DMS79 treated with DMSO at 0.1 percent for 48 hours (cell line): ENCODE measurements around the gene RBFOX2.

ENCODE experiments used
- DNase-seq: peaks from one replicate; lab custom pipeline; 2025; lab: John Stamatoyannopoulos, UW

RBFOX2 gene

DNA sequence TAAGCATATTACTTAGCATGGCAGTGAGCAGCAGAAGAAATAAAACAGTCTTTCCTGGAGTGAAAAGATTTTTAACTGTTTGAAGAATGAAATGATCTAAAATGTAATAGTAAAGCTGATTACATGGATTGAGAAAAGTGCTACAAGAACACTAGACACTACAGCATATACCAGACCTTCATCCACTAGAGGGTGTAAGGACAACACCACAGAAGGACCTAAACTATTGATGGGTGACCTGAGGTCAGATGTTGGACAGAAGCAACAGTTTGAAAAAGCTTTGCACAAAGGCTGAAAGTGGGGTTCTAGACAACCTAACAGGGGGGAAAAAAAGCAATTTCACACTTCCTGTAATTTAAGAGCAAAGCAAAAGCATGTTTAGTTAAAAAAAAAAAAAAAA is 97.7 kb downstream of the RBFOX2 start:
- no peak for DNase-seq

DNA sequence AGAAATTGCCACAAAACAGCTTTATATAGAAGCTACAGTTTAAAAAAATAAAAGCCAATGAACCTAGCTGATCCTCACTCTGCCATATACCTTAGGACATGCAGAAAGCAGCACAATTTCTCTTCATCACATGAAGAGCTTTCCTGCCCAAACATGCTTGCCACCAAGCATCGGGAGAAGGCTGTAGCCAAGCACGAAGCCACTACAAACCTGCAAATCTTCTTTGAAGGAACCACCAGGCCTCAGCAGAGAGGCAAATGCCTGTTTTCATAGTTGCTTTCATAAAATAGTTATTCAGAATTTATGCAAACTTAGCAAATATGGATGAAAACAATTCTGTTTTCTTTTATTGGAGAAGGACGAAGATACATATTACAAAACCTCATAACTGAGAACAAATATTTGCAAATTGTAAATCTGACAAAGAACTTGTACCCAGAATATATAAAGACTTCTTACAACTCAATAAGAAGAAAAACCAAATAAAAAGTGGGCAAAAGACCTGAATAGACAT is 100.3 kb downstream of the RBFOX2 start:
- DNase-seq: peak; percentile 56

DNA sequence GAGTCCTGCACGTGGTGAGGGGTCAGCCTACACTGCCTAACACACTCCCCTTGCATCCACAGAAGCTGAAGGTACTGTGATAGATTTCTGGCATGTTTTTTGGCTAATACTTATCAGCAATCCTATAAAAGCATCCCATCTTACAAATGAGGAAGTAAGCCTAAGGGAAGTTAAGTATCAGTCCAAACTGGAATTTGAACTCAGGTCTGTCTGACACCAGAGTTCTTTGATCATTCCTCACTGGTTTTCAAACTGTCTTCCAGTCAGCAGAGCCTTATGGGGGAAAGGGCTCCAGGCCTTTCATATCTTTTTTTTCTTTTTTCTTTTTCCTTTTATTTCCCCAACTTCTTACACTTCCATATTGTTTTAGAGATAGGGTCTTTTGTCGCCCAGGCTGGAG is 105.6 kb downstream of the RBFOX2 start:
- DNase-seq: no peak

DNA sequence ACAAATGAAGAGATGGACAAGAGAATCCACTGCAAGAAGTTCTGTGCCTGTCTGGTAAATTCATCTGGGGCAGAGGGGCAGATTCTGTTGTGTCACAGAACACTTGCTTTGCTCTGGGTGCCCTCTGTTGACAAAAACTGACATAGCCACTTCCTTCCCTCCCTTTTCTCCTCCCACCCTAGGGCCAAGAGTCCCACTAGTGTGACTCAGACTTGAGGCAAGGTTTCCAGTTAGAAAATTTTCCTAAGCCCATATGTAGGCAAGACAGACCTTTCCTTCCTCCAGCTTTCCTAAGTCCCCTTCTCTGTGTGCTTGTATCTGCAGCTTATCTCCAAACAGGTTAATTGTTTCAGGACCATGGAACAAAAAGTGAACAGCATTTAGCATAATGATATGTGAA is 106.8 kb downstream of the RBFOX2 start:
- DNase-seq: peak; percentile 9

DNA sequence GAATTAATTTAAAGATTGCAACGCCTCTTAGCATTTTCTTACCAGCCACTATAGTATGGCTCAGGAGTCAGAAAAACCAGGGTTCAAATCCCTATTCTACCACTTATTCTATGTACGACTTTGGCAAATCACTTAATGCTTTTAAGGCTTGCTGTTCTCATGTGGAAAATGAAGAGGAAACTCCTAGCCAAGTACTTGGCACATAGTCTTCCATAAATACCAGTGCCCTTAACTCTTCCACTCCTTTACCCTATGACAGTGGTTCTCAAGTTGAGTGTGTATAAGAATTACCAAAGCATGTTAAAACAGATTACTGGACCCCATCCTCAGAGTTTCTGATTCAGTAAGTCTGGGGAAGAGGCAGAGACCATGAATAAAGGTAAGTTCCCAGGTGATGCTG is 107.6 kb downstream of the RBFOX2 start:
- no peak for DNase-seq

DNA sequence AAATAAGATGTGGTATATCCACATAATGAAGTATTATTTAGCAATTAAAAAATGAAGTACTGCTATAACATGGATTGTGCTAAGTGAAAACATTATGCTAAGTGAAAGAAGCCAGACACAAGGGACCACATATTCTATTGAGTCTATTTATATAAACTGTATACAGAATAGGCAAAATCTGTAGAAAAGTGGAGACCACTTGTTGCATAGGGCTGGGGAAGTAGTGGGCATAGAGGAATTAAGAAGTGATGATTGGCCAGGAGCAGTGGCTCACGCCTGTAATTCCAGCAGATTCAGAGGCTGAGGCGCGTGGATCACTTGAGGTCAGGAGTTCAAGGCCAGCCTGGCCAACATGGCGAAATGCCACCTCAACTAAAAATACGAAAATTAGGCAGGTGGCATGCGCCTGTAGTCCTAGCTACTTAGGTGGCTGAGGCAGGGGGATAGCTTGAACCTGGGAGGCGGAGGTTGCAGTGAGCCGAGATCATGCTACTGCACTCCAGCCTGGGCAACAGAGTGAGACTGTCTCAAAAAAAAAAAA is 109.6 kb downstream of the RBFOX2 start:
- no peak for DNase-seq

DNA sequence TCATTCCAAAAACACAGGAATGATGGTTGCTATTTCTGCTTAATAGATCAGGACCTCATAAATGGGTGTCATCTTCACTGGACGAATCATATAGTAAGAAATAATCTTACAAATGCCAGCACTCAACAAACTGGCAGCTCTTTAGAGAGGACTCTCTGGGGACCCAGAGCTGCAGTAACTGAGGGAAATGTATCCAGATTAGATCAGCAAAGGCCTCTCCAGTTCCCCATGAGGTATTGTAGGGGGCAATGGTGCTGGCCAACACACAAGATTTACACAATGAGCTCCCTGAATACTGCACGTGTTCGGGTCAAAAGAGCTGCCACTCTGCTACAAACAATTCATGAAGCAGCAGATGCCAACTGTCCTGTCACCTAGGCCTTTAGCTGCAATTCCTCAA is 110.2 kb downstream of the RBFOX2 start:
- no peak for DNase-seq

DNA sequence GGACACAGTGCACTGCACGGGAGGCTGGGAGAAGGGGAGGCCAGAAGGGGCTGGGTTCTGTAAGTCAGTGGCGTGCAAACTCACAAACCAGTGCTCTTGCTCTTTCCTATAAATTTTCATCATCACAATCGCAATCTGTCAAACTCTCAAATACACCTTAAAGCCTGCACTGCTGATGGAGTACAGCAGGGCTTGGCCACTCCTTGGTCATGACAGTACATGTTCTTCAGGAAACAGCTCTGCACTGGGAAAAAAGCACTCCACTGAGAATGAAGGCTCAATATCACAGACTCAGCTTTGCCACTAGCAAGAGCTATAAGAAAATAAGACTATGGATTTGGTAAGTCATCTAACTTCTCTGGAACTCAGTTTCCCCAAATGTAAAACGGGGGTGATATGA is 111.0 kb downstream of the RBFOX2 start:
- no peak for DNase-seq

DNA sequence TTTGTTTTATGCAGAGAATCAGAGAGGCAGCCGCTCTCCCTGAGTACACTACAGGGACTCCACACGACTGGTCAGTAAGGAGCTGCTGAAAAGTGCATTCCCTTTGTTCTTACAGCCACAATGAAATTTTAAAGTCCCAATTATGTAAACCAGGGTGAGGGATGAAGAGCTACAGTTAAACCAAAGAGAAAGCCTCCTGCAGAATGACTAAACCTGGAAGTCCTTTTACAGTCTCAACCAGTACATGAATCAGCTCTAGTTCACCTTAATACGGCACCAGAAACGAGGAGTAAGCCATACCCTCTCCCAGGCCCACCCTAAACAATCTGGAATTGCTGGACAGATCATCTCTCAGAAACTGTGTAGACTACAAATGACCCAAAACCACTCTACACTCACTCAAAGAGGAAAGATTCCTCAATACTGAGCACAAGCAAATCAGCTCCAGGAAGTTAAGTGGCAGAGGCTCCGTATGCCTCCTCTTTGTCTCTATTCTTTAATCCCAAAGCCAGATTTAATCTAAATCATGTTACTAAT is 113.1 kb downstream of the RBFOX2 start:
- peak; percentile 37 for DNase-seq

DNA sequence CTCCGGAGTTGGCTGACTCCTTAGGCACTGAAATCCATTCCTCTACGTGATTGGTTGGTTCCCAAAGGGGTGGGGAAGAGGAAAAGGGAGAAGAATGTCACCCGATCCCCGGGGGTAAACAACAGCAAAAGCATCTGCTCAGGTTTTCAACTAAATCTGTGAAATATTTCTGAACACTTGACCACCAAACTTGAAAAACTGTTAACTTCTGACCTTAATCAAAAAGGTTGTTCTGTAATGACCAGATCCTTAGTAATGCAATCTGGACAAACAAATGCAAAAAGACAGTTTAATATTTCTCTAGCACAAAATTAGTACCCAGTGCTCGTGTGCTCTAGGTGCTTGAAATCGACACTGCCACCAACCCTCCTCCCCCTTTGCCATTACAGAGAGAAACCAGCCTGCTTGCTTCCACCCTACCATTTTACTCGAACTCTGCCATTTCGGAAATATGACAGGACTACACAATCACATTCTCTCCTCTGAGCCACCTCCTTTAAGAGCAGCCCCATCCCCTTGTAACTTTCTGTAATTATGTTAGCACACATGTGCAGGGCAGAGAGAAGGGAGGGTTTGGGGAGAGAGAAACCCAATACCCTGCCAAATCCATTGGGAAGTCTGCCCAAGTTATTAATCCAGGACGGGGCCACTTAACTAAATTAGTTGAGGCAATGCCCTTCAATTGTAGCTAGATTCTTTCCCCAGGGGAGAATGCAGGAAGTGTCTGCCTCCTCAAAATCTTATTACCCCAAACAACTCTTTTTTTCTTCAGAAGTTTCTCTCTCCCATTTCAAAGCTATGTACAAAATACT is 113.8 kb downstream of the RBFOX2 start:
- peak; percentile 79 for DNase-seq

DNA sequence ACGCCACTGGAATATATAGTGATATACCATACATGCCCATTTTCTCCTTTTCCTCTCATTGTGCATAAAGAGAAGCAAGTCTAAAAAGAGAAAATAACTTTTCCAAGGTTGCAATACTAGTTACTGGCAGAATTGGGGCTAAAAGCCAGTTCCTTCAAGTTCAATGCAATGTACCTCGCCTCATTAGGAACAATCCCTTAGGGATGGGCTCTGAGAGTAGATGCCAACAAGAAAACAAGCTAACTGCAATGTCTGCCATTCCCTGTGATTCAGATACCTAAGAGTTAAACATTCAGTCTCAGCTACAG is 114.3 kb downstream of the RBFOX2 start:
- DNase-seq: no peak

DNA sequence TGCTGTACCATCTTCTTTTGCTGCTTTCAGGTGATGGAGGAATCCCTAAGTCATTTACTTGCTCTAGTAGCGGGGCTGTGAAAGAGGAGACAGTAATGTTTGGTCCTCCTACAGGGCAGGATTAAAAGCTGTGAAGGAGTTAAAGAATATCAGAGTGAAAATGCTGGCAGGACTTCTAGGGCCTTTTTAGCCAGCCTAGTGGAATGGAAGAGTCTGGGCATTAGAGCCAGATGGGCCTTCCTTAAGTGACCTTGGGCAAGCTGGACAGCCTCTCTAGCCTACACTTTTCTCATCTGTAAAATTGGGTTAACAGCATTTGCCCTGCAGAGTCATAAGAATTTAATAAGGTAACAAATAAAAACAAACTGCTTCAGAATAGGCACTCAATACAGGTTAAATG is 114.7 kb downstream of the RBFOX2 start:
- no peak for DNase-seq

DNA sequence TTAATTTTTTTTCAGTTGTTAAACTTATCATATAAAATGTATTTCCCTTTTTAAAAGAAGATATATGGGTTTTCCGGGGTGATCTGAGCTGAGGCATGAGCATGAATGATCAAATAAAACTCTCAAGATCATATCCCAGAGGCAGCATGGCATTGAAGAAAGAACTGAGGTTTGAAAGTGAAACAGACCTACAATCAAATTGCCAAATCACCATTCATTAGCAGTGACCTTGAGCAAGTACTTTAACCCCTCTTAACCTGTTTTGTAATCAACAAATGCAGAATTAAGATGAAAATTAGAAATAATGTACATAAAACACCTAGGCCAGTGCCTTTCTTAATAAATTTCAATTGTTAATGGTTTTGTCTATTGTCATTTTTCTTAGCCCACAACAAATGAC is 116.0 kb downstream of the RBFOX2 start:
- DNase-seq: no peak

DNA sequence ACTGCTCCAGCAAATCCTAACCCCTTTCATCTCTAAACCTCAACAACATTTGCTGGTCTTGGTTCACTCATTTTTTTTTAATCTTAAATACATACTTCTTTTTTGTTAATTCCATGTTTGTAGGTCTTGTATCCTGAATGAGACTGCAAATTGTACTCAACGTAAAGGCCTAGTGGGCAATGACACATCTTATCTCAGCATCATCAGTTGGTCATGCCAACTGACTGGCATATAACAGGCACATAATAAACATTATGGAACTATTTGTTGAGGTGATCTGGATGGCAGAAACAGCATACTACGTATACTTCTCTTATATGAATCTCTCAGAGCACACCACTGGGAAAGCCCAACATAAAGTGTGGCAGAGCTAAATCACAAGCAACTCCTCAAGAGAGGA is 116.7 kb downstream of the RBFOX2 start:
- DNase-seq: no peak

DNA sequence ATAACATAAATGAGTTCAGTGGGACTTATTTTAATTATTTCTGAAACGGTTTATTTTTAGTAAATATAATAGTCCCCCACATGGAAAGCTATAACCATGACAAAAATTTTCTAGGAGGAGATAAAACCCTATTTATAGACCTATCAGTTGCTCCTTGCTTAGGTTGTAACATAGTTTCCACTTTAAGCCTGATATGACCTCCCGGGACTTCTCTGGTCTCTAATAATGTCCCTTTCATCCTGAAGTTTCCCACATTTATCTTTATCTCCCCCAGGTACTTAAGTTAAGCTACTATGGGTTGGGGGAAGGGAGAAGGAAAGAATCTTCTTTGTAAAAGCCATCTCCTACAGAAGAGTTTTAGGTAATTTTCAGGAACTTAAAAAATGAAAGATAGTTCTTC is 117.7 kb downstream of the RBFOX2 start:
- DNase-seq: no peak

DNA sequence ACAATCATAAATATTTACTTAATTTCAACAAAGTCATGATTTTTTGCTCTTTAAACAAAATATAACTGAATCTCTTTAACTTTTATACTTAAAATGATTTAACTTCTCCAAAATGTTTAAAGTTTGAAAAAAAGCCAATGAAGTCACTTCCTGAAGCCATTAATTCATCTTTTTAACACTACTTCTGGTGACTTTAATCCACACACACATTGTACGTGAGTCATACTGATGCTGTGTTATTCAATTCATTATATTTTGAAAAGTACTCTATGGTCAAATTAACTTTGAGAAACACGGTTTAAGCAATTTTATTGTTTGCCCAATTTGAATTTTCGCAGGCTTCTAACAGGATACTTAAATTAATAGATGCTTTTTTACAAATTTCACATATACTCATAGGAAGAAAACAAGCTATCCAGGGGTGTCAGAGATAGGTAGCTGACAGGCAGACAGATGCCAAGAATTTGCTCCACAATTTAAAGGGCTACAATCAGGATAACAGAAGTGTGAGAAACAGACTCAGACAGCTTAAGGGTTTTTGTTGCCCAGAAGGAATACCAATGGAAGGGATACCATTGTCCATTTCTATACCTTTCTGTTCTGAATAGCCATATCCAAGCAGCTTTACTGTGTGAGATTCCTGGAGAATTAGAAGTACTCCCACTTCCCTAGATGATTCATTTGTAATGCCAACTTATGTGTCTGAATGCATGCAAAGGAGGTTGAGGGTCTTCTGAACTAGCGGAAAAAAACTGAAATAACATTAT is 118.4 kb downstream of the RBFOX2 start:
- no peak for DNase-seq

DNA sequence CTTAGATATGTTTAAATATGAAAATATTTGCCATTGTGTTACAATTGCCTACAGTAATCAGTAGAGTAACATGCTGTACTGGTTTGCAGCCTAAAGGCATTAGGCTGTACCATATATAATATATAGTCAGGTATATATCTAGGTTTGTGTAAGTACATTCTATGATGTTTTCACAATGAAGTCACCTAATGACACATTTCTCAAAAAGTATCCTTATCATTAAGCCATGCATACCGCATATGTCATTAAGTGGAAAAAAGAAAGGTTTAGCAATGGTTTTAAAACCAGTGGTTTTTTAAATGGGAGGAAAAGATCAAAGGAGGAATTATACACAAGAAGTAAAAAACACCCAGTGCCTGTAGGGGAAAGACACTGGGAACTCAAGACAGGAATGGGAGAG is 122.7 kb downstream of the RBFOX2 start:
- no peak for DNase-seq

DNA sequence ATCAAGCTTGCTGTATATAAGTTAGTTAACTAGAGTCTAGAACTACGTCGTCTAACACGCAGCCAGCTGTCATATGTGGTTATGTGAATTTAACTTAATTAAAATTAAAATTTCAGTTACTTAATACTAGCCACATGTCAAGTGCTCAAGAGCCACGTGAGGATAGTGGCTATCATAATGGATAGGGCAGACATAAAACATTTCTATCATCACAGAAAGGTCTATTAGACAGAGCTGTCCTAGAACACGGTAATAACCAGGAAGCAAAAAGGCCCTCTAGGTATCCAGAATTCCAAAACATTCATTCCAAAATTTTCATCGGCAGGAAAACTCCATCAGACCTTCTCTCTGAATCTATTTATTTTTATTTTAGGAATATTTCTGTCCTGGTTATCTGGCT is 123.9 kb downstream of the RBFOX2 start:
- no peak for DNase-seq

DNA sequence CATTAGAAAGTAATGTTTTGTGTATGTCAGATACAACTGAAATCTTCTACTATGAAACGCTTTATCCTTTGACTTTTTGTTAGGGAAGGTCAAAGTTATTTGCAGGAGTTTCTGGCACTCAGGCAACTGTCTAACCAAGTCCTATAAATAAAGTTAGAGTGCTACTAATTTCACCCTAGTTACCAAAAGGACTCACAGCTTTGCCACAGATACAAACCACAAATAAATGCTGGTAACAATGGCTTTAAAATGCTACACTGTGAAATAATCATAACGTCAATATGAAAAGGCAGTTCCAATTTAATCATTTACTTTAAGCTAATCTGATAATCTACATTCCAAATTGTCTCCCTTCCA is 124.3 kb downstream of the RBFOX2 start:
- no peak for DNase-seq

DNA sequence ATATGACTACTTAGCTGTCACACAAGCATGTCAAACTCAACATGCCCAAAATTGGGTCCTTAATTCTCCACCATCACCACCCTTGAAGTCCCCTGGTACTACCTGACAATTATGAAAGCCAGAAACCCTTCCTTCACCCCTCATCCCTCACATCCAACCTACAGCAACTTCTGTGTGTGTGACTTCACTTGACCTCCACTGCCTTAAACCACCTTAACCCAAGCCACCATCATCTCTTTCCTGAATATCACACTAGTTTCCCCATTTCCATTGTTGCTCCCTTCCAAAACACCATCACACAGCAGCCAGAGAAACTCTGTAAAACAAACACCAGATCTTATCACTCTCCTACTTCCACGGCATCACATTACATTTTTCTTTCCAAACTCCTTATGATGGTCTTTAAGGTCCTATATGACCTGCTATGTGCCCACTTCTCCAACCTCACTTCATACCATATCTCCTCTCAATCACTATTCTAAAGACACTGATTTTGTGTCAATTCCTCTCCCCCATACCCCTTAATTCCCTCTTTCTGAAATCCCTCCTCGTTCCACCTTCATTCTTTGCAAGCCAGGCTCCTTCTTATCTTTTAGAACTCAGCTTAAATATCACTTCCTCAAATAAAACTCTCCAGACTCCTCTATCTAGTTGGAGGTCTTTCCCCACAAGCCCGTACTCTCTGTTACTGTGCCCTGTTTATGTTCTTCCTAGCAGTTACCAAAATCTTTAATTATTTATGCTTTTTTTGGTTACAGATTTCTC is 124.9 kb downstream of the RBFOX2 start:
- no peak for DNase-seq

DNA sequence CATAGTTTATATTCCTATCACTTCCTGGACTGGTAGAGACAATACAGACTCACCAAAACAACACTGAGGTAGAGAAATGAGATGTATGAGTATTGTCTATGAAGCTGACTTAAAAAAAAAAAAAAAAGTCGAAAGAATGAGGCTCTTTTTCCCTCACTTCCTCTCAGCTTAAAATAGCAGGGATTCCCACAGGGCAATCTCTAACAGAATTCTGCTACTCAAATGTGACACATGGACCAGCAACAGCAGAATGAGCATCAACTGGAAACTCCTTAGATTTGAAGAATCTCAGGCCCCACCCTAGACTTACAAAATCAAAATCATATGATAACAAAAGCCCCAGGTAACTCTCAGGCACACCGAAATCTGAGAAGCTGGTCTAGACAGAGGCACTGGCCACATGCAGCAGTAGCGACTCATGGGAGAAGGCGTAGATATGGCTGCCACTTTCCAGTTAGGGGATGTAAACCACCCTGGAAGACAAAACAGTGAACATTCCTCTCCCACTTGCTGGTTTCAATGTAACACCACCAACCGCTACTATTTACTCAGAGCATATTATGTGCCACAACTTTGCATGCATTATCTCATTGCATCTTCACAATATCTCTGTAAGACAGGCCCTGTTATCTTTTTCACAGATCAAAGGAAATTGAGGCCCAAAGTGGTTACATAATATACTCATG is 128.0 kb downstream of the RBFOX2 start:
- no peak for DNase-seq

DNA sequence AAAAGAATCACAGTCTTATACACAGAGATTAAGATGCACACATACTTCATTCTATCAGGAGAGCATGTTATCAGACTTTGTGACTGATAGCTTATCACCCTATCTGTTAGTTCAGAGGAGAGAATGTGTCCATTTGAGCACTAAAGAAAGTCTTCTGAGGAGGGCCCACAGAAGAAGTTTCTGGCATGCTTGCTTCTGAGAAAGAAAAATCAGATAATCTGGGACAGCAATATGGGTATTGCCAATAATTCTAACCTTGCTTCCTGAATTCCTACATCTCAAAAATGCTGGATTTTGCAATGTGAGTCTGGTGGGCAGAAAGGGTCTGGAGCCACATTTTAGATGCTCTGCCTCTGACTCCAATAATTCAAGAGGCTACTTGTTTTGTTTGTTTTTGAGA is 128.9 kb downstream of the RBFOX2 start:
- DNase-seq: no peak
